GM12892 (cell line): ENCODE data around the gene GPC5.

Source experiments
- POLR2A ChIP-seq: IDR thresholded peaks from 2 replicates; pipeline ENCODE4 v1.6.1; 2011; ENCODE audit warnings: low read depth, low read length, control low read depth
- TAF1 ChIP-seq: IDR thresholded peaks from 2 replicates; pipeline ENCODE4 v1.6.1; 2011; ENCODE audit warnings: low read depth, mild to moderate bottlenecking, control low read depth, low read length, borderline replicate concordance

- no peak for TF ChIP-seq POLR2A
- TF ChIP-seq TAF1, result no peak
Observed at GRCh38 chr13:91630946-91631345, 232.5 kb downstream of the GPC5 start.
